ENCODE measurements around the gene PSAPL1. TPM values are rescaled to one million over a fixed set of nuclear protein-coding genes. Genes with fewer than 3 reads are reported as not detected.

The PSAPL1 gene
- total and polyA plus RNA-seq, 5 donors: not detected

GRCh38 chr4:7430965-7431695 is 3.6 kb downstream of the PSAPL1 start:
- Histone ChIP-seq H3K4me1 (ENCODE audit: control insufficient read depth, insufficient read depth, low read length) (no peaks in the 10 kb centered on the region), H3K4me3 (ENCODE audit: low read length) (no peak overlapping the region), H3K27ac (ENCODE audit: low read length) (no peak overlapping the region), H3K27me3 (ENCODE audit: control insufficient read depth, insufficient read depth) (no peaks in the 10 kb centered on the region), H3K9me3 (ENCODE audit: control insufficient read depth, low read length) (no peaks in the 10 kb centered on the region)
- 87% methylated on average over 17 of the region's 17 CpGs for WGBS
- DNase-seq (peak in 1 of 3 donors; percentile 26), ATAC-seq (no peak)
- intact Hi-C loops (cut with DNase I): no loop called here

- no peaks in the 10 kb centered on the region for H3K9me3 ChIP-seq (ENCODE audit: control insufficient read depth, low read length)
- H3K27me3 ChIP-seq (ENCODE audit: control insufficient read depth, insufficient read depth): no peaks in the 10 kb centered on the region
- intact Hi-C loops (cut with DNase I): no loop called here
- DNase-seq (no peak), ATAC-seq (no peak)
- 70% methylated on average over 16 of the region's 16 CpGs for WGBS
- H3K4me3 ChIP-seq (ENCODE audit: low read length): no peak overlapping the region
- H3K4me1 ChIP-seq (ENCODE audit: control insufficient read depth, insufficient read depth, low read length): no peaks in the 10 kb centered on the region
- no peak overlapping the region for H3K27ac ChIP-seq (ENCODE audit: low read length)
These were observed 4.3 kb downstream of the PSAPL1 start for GRCh38 chr4:7430368-7430964.

DNA sequence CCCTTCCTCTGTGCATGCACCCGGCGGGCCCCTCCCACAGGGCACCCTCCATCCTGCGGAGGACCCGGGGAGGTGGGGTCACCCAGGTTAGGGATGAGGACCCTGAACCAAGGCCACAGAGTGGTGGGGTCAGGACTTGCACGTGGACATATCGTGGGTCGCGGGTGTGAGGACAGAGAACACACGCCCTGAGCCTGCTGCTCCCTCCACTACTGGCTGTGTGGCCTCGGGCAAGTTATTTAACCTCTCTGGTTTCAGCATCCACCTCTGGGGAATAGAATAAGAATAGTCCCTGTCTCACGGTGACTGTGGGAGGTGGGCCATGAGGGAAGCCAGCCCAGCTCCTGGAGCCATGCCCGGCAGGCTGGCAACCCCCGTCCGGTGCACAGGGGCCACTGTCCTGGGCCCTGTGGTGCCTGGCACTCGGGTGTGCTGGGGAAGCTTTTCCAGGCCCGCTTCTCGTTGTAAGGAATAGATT is 5.1 kb downstream of the PSAPL1 start:
- intact Hi-C loops (cut with DNase I): no loop called here
- DNase-seq: peak in 1 of 3 donors; percentile 17
- WGBS: 67% methylated on average over 17 of the region's 17 CpGs

DNA sequence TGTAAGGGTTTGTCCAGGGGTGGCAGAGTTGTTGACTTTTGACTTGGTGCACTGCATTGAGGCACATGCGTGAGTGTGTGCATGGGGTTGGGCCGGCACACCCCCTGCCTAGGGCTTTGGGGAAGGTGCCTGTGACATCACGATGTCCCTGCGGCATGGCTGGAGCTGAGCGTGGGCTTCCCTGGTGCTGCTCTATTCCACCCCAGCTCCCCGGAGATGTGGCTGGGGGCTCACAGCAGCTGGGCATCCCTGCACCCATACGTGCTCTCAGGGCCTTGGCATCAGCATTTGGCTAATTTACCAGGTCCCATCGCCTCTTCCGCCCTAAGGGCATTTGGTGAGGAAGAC is 5.7 kb downstream of the PSAPL1 start:
- Histone ChIP-seq H3K27ac (ENCODE audit: low read length) (no peak overlapping the region), H3K27me3 (ENCODE audit: control insufficient read depth, insufficient read depth) (no peaks in the 10 kb centered on the region), H3K4me1 (ENCODE audit: control insufficient read depth, insufficient read depth, low read length) (no peaks in the 10 kb centered on the region), H3K9me3 (ENCODE audit: control insufficient read depth, low read length) (no peaks in the 10 kb centered on the region), H3K4me3 (ENCODE audit: low read length) (no peak overlapping the region)
- intact Hi-C loops (cut with DNase I): no loop called here
- no peak for ATAC-seq
- 86% methylated on average over 9 of the region's 9 CpGs for WGBS
- DNase-seq: no peak

More for the DNA sequence above, 5.1 kb downstream of the PSAPL1 start:
- Histone ChIP-seq H3K27ac (ENCODE audit: low read length) (no peak overlapping the region), H3K4me3 (ENCODE audit: low read length) (no peak overlapping the region), H3K9me3 (ENCODE audit: control insufficient read depth, low read length) (no peaks in the 10 kb centered on the region), H3K27me3 (ENCODE audit: control insufficient read depth, insufficient read depth) (no peaks in the 10 kb centered on the region), H3K4me1 (ENCODE audit: control insufficient read depth, insufficient read depth, low read length) (no peaks in the 10 kb centered on the region)
- ATAC-seq: no peak

DNA sequence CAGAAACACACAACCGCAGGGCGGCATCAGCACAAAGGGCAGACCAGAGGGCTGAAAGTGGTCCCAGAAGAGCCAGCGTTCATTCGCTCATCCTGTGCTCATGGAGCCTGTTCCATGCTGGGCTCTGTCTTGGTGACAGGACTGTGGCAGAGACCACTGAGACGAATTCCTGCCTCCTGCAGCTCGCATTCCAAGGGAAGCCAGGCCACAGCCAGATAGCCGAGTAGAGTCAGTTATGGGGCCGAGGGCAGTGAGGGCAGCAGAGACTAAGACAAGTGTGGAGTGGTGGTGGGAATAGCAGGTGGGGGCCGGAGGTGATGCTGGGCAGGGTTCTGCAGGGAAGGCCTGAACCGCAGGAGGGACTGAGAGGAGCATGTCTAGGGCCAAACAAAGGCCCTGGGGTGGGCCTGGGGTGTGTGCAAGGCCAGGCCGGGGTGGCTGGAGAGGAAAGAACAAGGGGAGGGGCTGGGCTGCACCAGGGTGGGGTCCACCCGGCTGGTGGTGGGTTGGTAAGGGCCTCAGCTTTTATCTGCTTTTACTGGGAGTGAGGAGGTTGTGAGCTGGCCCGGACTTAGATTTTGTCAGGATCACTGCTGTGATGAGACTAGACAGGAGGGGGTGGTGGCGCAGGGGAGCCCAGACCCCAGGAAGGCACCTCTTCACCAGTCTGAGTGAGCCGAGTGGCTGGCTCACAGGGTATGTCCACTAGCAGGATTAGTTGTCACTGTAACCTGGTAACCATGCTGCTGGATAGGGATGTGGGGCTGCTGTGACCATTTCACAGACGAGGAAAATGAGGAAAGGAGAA is 6.3 kb downstream of the PSAPL1 start:
- DNase-seq: no peak
- Histone ChIP-seq H3K4me3 (ENCODE audit: low read length) (no peak overlapping the region), H3K9me3 (ENCODE audit: control insufficient read depth, low read length) (no peaks in the 10 kb centered on the region), H3K27ac (ENCODE audit: low read length) (no peak overlapping the region), H3K27me3 (ENCODE audit: control insufficient read depth, insufficient read depth) (no peaks in the 10 kb centered on the region), H3K4me1 (ENCODE audit: control insufficient read depth, insufficient read depth, low read length) (no peaks in the 10 kb centered on the region)
- 75% methylated on average over 16 of the region's 16 CpGs for WGBS
- no peak for ATAC-seq
- intact Hi-C loops (cut with DNase I): no loop called here

- ATAC-seq: no peak
- Histone ChIP-seq H3K27me3 (ENCODE audit: control insufficient read depth, insufficient read depth) (no peaks in the 10 kb centered on the region), H3K27ac (ENCODE audit: low read length) (no peak overlapping the region), H3K4me3 (ENCODE audit: low read length) (no peak overlapping the region), H3K9me3 (ENCODE audit: control insufficient read depth, low read length) (no peaks in the 10 kb centered on the region), H3K4me1 (ENCODE audit: control insufficient read depth, insufficient read depth, low read length) (no peaks in the 10 kb centered on the region)
- no peak for DNase-seq
- intact Hi-C loops (cut with DNase I): no loop called here
- whole genome bisulfite sequencing: 81% methylated on average over 13 of the region's 13 CpGs
These were observed 6.9 kb downstream of the PSAPL1 start for GRCh38 chr4:7427831-7428260.

DNA sequence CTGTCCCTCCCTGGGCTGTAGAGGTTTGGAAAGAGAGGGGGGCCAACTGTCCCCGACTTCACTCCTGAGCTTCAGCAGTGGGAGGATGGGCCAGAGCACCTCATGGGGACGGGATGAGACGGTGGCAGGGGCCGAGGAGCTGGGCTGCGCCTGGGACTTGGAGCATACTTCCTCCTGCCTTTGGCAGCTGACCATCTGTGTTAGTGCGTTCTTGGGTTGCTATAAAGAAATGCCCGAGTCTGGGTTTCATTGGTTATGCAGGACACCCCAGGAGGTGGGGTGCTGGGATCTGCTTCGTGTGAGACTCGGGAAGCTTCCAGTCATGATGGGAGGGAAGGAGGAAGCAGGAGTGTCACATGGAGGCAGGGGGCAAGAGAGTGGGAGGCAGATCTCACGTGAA is 7.4 kb downstream of the PSAPL1 start:
- Histone ChIP-seq H3K4me1 (ENCODE audit: control insufficient read depth, insufficient read depth, low read length) (no peaks in the 10 kb centered on the region), H3K27me3 (ENCODE audit: control insufficient read depth, insufficient read depth) (no peaks in the 10 kb centered on the region), H3K4me3 (ENCODE audit: low read length) (no peak overlapping the region), H3K27ac (ENCODE audit: low read length) (no peak overlapping the region), H3K9me3 (ENCODE audit: control insufficient read depth, low read length) (no peaks in the 10 kb centered on the region)
- intact Hi-C loops (cut with DNase I): no loop called here
- 62% methylated on average over 10 of the region's 10 CpGs for WGBS
- DNase-seq (no peak), ATAC-seq (no peak)

DNA sequence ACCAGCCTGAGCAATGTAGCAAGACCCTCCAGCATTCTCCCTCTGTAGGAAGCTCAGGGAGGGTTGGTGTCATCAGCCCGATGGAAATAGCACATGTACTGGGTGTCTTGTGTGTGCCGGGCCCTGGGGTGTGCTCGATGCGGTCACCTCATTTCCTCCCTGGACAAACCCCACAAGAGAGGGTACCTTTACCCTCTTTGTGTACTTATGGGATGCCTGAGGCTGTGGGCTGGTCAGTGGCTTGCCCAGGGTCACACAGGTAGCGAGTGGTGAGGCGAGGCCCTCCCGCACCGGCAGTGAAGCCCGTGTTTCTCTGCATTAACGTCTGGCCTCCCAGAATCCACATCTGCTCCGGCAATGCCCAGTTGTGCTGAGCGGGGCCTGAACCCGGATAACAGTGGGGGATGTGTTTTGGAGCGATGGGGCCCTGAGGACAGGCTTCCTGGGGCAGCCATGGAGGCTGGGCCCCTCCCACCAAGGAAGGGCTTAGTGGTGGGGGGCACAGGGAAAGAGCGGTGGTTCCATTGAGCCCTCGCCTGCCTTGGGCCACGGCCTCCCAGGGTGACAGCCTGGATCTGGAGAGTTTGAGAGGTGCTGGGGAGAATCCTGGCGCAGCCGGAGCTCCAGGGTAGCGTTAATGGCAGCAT is 8.1 kb downstream of the PSAPL1 start:
- ATAC-seq (no peak), DNase-seq (no peak)
- Histone ChIP-seq H3K27ac (ENCODE audit: low read length) (no peak overlapping the region), H3K27me3 (ENCODE audit: control insufficient read depth, insufficient read depth) (no peaks in the 10 kb centered on the region), H3K4me1 (ENCODE audit: control insufficient read depth, insufficient read depth, low read length) (no peaks in the 10 kb centered on the region), H3K4me3 (ENCODE audit: low read length) (no peak overlapping the region), H3K9me3 (ENCODE audit: control insufficient read depth, low read length) (no peaks in the 10 kb centered on the region)
- 86% methylated on average over 20 of the region's 20 CpGs for WGBS
- intact Hi-C loops (cut with DNase I): no loop called here

DNA sequence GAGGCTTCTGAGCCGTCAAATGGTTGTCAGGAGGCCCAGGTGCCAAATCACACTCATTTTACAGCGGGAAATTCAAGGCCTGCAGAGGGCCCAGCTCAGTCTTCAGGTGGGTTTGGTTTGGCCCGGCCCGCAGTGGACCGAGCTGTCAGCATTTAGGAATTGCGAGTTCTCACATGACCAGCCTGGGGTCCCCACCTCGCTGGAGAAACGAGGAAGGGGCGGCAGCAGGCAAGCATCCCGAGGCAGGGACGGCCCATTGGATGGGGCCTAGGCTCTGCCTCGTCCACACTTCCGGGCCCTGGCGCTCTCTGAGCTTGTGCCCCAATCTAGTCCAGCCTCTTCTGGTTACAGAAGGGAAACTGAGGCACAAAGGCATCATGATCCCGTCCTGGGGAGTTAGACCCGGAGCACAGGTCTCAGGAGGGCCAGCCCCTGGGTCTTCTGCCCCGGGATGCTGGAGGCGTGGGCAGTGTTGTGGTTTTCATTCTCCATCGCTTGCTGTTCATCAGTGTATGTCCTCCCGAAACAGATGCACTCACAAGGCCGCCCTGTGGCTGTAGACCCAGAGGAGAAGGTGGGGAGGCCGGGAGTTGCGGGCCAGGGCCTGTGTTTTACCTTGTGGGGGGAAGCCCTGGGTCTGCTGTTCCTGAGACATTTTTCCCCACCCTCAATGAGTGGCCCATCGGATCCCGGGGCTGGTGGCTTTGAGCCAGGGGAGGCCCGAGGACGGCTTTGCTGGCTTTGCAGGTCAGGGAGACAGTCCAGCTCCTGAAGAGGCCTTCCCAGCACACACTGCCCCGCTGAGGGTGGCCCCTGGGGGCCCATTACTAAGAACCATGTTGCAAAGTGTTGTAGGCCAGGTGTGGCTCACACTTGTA is 8.9 kb downstream of the PSAPL1 start:
- Histone ChIP-seq H3K27ac (ENCODE audit: low read length) (no peak overlapping the region), H3K4me1 (ENCODE audit: control insufficient read depth, insufficient read depth, low read length) (no peaks in the 10 kb centered on the region), H3K4me3 (ENCODE audit: low read length) (no peak overlapping the region), H3K27me3 (ENCODE audit: control insufficient read depth, insufficient read depth) (no peaks in the 10 kb centered on the region), H3K9me3 (ENCODE audit: control insufficient read depth, low read length) (no peaks in the 10 kb centered on the region)
- DNase-seq: no peak
- intact Hi-C loops (cut with DNase I): no loop called here
- 88% methylated on average over 28 of the region's 28 CpGs for whole genome bisulfite sequencing
- no peak for ATAC-seq

DNA sequence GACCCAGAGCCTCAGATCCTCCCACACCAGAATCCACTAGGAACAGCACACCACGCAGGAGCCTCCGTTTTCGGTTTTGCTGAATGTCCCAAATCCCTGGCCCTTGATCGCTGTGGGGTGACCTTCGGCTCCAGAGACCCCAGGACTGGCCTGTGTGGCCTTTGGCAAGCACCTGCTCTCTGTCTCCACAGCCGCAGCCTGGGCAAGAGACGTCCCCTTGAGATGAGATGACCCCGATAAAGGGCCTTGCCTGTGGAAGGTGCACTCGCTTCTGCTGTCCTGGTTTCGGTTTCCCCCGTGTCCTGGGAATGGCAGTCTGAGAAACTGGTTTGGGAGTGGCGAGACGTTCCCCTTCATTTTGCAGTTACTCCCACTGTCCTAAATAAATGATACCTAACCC is 9.6 kb downstream of the PSAPL1 start:
- ATAC-seq (no peak), DNase-seq (peak in 1 of 3 donors; percentile 28)
- WGBS: 87% methylated on average over 13 of the region's 13 CpGs
- intact Hi-C loops (cut with DNase I): no loop called here
- Histone ChIP-seq H3K9me3 (ENCODE audit: control insufficient read depth, low read length) (no peaks in the 10 kb centered on the region), H3K27ac (ENCODE audit: low read length) (no peak overlapping the region), H3K4me1 (ENCODE audit: control insufficient read depth, insufficient read depth, low read length) (no peaks in the 10 kb centered on the region), H3K4me3 (ENCODE audit: low read length) (no peak overlapping the region), H3K27me3 (ENCODE audit: control insufficient read depth, insufficient read depth) (no peaks in the 10 kb centered on the region)

All from right cardiac atrium (tissue), 5 donors.